Esophagus squamous epithelium (tissue), 5 donors: ENCODE measurements around the gene PPT2. TPM values are rescaled to one million over a fixed set of nuclear protein-coding genes. Genes with fewer than 3 reads are reported as not detected.
A peak's percentile ranks its signal among the peaks of the same experiment; 100 is the strongest.

Experiments
- DNase-seq: peaks from one replicate; lab custom pipeline; 2025; lab: John Stamatoyannopoulos, UW
- H3K27ac ChIP-seq, 4 donors: fragments of 200-600 bp; sonication (generic); one replicate each; pipeline ENCODE4 v1.5.1; 2016 to 2019; ENCODE audit warnings: mild to moderate bottlenecking in 1 of 4
- H3K27me3 ChIP-seq, 4 donors: fragments of 200-600 bp; sonication (generic); 1 replicate in 3 of 4; 2 replicates in 1 of 4; pipeline versions ENCODE4 v1.5.1 to v1.6.0; 2017 to 2021; ENCODE audit warnings: antibody characterized with exemption in 1 of 4
- H3K36me3 ChIP-seq, 3 donors: fragments of 200-600 bp; sonication (generic); one replicate each; pipeline ENCODE4 v1.5.1; 2016 to 2019
- H3K4me1 ChIP-seq, 3 donors: fragments of 200-600 bp; sonication (generic); one replicate each; pipeline ENCODE4 v1.5.1; 2017 to 2019
- H3K4me3 ChIP-seq, 4 donors: fragments of 200-600 bp; sonication (generic); 1 replicate in 3 of 4; 2 replicates in 1 of 4; pipeline ENCODE4 v1.5.1; 2016 to 2019; ENCODE audit warnings: mild to moderate bottlenecking in 2 of 4, moderate library complexity in 1 of 4
- H3K9me3 ChIP-seq, 3 donors: fragments of 200-600 bp; sonication (generic); one replicate each; pipeline ENCODE4 v1.5.1; 2016 to 2019
- POLR2A ChIP-seq, 4 donors: fragments of 450-650 bp; IDR thresholded peaks; one replicate each; pipeline ENCODE4 v1.6.1; 2017; ENCODE audit warnings: antibody characterized with exemption in 4 of 4, mild to moderate bottlenecking in 4 of 4, moderate library complexity in 3 of 4
- WGBS, 2 donors: methylation state at CpG; one replicate each; pipeline ENCODE4 v1.1.5; 2018; 5-methylcytosine and 5-hydroxymethylcytosine counted together
- intact Hi-C: fragments of 100-400 bp; cut with DNase I; formaldehyde crosslinking; loops from one replicate; pipeline ENCODE4 v1.15.0; 2022
- total RNA-seq, 4 donors: library from RNA; depleted of rRNA; stranded (reverse); fragments of >200 nt; gene quantifications; one replicate each; pipeline ENCODE4 v1.1.0, GENCODE V29; 2016
- TF ChIP-seq, protein P1 (sequence below), 6 experiments: fragments of 450-650 bp in 4 of 6; fragments of 200-600 bp in 2 of 6; sonication (generic) in 2 of 6; IDR thresholded peaks; one replicate each; pipeline ENCODE4 v1.5.1; 2016 to 2019; ENCODE audit warnings: antibody characterized with exemption in 6 of 6, mild to moderate bottlenecking in 4 of 6, moderate library complexity in 4 of 6
- donor health status: DM: yes; HTN: yes; CAD: no.

Gene PPT2
- total RNA-seq, 4 donors from 2014 or later, result 17.3 to 133 (median 23.7) TPM

DNA sequence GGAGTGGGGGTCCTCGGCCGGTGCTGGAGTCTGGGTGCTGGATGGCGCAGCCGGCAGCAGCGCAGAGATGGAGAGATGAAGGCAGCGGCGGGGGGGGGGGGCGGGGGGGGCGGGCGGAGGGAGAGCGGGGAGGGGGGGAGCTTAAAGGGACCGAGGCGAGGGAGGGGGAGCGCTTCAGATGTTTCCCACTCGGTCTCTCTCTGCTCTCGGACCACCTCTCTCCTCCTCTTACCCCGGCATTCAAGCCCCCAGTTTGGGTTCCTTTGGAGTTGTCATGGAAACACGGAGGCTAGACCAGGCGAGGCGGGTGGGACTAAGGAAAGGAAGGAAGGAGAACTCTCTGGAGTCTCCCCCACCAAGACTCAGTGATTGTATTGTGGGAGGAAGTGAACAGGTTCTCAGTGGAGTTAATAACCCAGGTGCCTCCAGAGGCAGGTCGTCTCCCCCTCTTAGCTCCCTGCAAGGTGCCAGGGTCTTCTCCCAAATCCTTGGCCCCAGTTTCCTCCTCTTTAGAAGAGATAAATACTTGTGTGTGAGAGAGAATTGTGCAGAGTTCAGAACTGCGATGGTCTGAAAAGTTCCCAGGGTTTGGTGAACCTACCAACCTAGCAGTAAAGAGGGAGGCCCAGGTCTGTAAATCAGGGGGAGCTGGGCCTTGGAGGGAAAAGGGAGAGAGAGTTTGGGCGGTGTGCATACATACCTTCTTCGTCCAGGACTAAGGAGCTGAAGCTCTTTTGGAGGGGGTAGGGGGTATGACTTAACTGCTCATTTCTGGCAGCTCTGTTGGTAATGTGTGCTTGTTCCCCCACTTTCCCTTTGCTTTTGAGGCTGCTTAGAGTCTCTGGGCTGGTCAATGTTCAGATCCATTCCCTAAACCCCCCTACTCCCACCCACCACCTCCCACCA lies 1.8 kb upstream of the PPT2 start, which contains the start of gene PRRT1:
Gene PRRT1, minus strand, starts transcription at position 77 of the 906 bp plus-strand sequence. CDS start 112 bp downstream, outside the sequence.
- Histone ChIP-seq H3K36me3 (peaks cover 0 to 28% (median 13%) of the 10 kb centered on the region in 3 donors), H3K27ac (peak within 1 kb of the TSS; percentile 87 to 98 (median 94)), H3K4me3 (peak within 1 kb of the TSS; percentile 61 to 95 (median 78)), H3K4me1 (peaks cover 19 to 78% (median 26%) of the 10 kb centered on the region in 3 donors), H3K9me3 (no peaks in the 10 kb centered on the region), H3K27me3 (peaks cover 0 to 16% (median 0%) of the 10 kb centered on the region in 4 donors)
- intact Hi-C loops, result no loop called here
- TF ChIP-seq, protein P1, sequence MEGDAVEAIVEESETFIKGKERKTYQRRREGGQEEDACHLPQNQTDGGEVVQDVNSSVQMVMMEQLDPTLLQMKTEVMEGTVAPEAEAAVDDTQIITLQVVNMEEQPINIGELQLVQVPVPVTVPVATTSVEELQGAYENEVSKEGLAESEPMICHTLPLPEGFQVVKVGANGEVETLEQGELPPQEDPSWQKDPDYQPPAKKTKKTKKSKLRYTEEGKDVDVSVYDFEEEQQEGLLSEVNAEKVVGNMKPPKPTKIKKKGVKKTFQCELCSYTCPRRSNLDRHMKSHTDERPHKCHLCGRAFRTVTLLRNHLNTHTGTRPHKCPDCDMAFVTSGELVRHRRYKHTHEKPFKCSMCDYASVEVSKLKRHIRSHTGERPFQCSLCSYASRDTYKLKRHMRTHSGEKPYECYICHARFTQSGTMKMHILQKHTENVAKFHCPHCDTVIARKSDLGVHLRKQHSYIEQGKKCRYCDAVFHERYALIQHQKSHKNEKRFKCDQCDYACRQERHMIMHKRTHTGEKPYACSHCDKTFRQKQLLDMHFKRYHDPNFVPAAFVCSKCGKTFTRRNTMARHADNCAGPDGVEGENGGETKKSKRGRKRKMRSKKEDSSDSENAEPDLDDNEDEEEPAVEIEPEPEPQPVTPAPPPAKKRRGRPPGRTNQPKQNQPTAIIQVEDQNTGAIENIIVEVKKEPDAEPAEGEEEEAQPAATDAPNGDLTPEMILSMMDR (IDR thresholded peaks at IDR 0.05), result no peak
- TF ChIP-seq POLR2A (IDR thresholded peaks at IDR 0.05), result no peak
- WGBS, 2 donors, result 19 to 31% methylated on average over 7 to 8 of the region's 24 CpGs
- DNase-seq, result no peak

DNA sequence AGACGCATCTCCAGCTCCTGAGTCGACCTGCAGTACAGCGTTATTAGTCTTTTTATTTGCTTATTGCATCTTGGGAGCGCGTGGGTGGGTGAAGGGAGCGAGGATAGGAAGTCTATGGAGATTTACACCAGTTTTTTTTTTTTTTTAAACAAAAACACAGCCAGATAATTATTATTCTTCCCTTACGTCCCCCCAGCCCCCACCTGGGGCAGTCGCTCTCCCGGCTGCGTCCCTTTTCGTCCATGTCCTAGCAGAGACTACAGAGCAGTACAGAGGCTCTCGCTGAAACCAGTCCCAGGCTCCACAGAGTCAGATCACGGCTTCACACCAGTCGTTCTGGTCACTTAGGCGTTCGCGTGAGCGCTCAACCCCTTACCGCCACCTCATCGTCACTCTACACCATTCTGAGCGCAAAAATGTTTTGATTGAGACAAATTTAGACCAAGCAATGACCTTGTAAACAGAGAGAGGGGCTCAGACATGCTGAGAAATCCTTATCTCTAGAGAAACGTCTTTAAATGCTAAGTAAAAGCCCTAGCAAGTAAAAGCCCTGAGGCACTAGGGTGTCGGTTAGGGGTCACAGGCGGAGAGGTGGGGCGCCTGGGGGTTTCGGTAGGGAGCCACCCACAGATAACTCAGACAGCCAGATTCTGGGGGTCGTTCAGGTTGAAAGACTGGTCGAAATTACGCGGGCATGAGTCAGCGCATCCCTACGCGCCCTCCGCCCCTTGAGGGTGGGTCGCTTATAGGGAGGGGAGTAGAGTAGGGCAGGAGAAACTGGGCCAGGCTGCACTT lies 975 bp upstream of the PPT2 start:
- H3K4me3 ChIP-seq, result peak overlapping the region; percentile 61 to 95 (median 78)
- TF ChIP-seq, protein P1 (IDR thresholded peaks at IDR 0.05), result no peak
- TF ChIP-seq POLR2A (IDR thresholded peaks at IDR 0.05), result no peak
- peaks cover 0 to 16% (median 0%) of the 10 kb centered on the region in 4 donors for H3K27me3 ChIP-seq
- intact Hi-C loops, result no loop called here
- H3K9me3 ChIP-seq, result no peaks in the 10 kb centered on the region
- peaks cover 6 to 36% (median 21%) of the 10 kb centered on the region in 3 donors for H3K36me3 ChIP-seq
- H3K4me1 ChIP-seq, result peaks cover 19 to 76% (median 26%) of the 10 kb centered on the region in 3 donors
- no peak for DNase-seq
- WGBS, 2 donors, result 24 to 28% methylated on average over 32 to 35 of the region's 35 CpGs
- peak overlapping the region; percentile 87 to 98 (median 94) for H3K27ac ChIP-seq

DNA sequence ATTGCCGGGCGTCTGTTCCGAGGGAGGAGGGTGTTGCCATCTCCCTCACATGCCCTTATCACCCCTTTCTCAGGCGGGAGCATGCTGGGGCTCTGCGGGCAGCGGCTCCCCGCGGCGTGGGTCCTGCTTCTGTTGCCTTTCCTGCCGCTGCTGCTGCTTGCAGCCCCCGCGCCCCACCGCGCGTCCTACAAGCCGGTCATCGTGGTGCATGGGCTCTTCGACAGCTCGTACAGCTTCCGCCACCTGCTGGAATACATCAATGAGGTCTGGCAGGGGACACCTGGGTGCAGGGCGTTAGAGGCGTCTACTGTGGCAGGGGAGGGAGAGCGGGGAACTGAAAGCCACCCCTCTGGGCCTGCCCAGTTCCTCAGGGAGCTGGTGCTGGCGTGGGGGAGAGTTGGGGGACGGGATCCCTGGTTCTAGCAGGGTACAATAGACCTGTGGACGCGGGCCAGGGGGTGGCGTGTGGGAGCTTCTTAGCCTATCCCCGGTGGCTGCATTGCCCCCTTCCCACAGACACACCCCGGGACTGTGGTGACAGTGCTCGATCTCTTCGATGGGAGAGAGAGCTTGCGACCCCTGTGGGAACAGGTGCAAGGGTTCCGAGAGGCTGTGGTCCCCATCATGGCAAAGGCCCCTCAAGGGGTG lies 697 bp downstream of the PPT2 start:
- H3K9me3 ChIP-seq, result no peaks in the 10 kb centered on the region
- peak overlapping the region; percentile 87 to 98 (median 94) for H3K27ac ChIP-seq
- no peak for DNase-seq
- TF ChIP-seq, protein P1 (IDR thresholded peaks at IDR 0.05), result peak; percentile 28 to 77 (median 66)
- TF ChIP-seq POLR2A (IDR thresholded peaks at IDR 0.05), result no peak
- H3K36me3 ChIP-seq, result peaks cover 16 to 40% (median 22%) of the 10 kb centered on the region in 3 donors
- 0 to 8% methylated on average over 4 to 10 of the region's 34 CpGs for WGBS, 2 donors
- peaks cover 19 to 61% (median 26%) of the 10 kb centered on the region in 3 donors for H3K4me1 ChIP-seq
- H3K4me3 ChIP-seq, result peak overlapping the region; percentile 61 to 95 (median 78)
- peaks cover 0 to 6% (median 0%) of the 10 kb centered on the region in 4 donors for H3K27me3 ChIP-seq
- intact Hi-C loops, result no loop called here

DNA sequence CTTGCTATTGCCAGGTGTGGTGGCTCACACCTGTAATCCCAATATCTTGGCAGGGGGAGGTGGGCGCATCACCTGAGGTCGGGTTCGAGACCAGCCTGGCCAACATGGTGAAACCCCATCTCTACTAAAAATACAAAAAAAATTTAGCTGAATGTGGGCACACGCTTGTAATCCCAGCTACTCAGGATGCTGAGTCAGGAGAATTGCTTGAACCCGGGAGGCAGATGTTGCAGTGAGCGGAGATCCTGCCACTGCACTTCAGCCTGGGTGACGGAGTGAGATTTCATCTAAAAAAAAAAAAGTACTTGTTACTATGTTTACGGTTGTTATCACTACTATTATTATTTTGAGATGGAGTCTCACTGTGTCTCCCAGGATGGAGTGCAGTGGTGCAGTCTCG lies 3.0 kb downstream of the PPT2 start:
- DNase-seq, result no peak
- TF ChIP-seq, protein P1 (IDR thresholded peaks at IDR 0.05), result no peak
- no peak for TF ChIP-seq POLR2A (IDR thresholded peaks at IDR 0.05)
- H3K4me3 ChIP-seq, result no peak overlapping the region
- WGBS, 2 donors, result 85 to 91% methylated on average over 9 of the region's 9 CpGs
- H3K4me1 ChIP-seq, result peaks cover 19 to 40% (median 26%) of the 10 kb centered on the region in 3 donors
- no peaks in the 10 kb centered on the region for H3K27me3 ChIP-seq
- intact Hi-C loops, result no loop called here
- H3K9me3 ChIP-seq, result no peaks in the 10 kb centered on the region
- no peak overlapping the region for H3K27ac ChIP-seq
- H3K36me3 ChIP-seq, result peaks cover 16 to 62% (median 22%) of the 10 kb centered on the region in 3 donors
